Astrocyte (in vitro differentiated cells and primary cell): ENCODE measurements around the gene ZNF19.

ENCODE experiments used
- CTCF ChIP-seq: IDR thresholded peaks from 2 replicates; pipeline ENCODE4 v1.5.1; 2011; ENCODE audit warnings: low read depth, mild to moderate bottlenecking, inconsistent platforms, low read length, moderate library complexity; ENCODE audit not compliant: insufficient read depth
- EZH2 ChIP-seq: IDR thresholded peaks from 2 replicates; pipeline ENCODE4 v1.6.1; 2012; ENCODE audit warnings: mild to moderate bottlenecking, low read length, inconsistent platforms; ENCODE audit not compliant: insufficient read depth

- TF ChIP-seq EZH2 (no peak), CTCF (no peak)
These were observed 25.9 kb upstream of the ZNF19 start for GRCh38 chr16:71515026-71515425.
